ENCODE measurements around the gene DNAJB11.
A peak's percentile ranks its signal among the peaks of the same experiment; 100 is the strongest.
"Not testable (repeated sequence)": the region's sequence is repeated elsewhere in the genome, so short reads cannot be mapped to it uniquely, and the experiment has no call there.

DNAJB11 gene

DNA sequence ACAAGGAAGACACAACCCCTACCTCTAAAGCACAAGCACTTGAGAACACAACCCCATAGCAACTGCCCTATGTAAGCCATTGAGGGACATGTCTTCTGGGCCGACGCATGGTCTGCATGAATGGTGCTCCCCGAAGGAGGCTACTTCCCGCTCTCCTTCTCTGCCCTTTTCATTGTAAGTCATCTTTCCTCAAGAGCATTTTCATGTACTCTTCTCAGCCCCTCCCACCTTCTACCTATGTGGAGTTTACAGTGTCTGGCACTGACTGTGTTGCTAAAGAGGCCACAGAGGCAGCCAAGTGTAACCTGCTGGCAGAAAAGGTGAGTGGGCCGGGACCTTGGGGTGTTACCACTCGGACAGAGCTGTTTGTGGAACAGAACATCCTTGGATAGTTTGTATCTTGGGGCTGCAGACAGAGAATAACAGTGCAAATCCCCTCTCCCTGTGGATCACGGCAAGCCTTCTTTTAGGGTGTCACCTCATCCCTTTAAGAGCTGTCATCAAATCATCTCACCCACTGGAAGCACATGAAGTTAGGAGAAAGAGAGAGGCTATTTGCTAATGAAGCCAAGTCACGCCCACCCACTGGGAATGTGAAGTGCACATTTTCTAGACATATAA lies 47.9 kb downstream of the DNAJB11 start:
- peak; percentile 28 for DNase-seq (ENCODE audit: low spot score)

DNA sequence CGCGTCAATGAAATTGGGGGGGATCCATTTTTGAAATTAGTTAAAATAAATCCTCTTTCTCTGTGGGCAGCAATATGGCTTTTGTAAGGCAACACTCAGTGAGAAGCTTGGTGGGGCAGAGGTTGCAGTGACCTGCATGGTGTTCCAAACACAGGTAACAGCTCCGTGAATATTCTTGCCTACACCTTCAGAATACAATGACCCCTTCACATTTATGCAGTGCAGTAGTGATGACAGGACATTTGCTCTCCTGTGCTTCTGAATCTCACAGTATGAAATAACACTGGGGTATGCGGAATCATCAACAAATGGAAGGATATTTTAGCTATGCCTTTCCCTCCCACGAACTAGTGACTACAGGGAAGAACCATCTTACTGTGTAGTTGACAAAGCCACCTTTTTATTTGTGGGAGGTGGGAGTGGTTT lies 49.3 kb downstream of the DNAJB11 start:
- DNase-seq (ENCODE audit: low spot score) = no peak

- DNase-seq (ENCODE audit: low spot score) = no peak
Measured at GRCh38 chr3:186620213-186621092, 49.9 kb downstream of the DNAJB11 start.

DNA sequence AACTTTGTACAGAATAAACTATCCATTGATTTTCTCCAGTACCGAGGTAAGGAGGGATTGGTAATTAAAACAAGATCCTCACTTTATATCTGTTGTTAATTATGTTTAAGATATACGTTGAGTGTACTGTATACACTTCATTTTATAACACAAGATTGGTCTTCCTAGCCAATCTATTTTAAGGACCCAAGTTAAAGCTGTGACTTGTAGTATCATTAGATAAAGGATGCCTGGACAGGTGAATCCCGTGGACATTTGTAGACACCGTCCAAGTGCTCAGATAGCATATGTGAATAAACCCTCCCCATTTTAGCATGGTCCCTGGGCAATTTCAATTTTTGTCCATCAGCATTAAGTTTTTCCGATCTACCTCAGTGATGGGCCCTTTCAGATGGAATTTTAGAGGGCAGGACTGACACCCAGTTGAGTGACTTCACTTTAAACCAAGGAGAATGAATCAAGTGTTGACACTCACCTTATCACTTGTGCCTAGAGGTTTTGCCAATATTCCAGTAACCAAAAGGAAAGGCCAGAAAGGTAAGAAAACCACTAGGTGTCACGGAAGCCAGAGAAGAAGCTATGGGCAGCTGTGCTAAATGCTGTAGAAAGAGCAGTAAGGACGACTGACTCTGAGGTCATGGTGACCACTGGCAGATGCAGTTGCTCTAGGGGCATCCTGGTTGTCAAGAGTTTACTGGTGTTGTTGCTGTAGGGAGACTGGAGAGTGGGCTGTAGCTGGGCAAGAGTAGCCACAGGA lies 51.6 kb downstream of the DNAJB11 start:
- no peak for DNase-seq (ENCODE audit: low spot score)

GRCh38 chr3:186622651-186623310 lies 52.3 kb downstream of the DNAJB11 start:
- DNase-seq (ENCODE audit: low spot score) = no peak

- DNase-seq (ENCODE audit: low spot score) = no peak
Measured at GRCh38 chr3:186624598-186624997, 54.1 kb downstream of the DNAJB11 start.

DNA sequence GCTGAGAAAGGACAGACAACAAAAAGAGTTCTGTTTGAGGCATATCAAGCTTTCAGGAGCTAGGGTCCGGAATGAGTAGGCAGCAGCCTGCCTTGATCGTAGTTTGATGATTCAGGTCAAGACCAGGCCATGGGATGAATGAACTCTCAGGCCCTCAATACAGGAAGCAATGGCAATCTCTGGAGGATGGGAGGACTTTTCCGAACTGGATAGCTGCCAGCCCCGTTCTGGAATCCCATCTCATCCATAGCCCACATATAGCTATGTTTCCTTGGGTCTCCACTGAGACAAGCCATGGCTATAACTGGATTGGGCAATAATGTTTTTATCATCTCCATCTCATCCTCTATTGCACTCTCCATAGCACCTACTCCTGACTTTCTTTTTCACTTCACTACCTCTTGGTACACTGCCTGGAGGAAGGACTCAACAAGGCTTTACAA lies 55.1 kb downstream of the DNAJB11 start:
- DNase-seq (ENCODE audit: low spot score) = no peak

DNA sequence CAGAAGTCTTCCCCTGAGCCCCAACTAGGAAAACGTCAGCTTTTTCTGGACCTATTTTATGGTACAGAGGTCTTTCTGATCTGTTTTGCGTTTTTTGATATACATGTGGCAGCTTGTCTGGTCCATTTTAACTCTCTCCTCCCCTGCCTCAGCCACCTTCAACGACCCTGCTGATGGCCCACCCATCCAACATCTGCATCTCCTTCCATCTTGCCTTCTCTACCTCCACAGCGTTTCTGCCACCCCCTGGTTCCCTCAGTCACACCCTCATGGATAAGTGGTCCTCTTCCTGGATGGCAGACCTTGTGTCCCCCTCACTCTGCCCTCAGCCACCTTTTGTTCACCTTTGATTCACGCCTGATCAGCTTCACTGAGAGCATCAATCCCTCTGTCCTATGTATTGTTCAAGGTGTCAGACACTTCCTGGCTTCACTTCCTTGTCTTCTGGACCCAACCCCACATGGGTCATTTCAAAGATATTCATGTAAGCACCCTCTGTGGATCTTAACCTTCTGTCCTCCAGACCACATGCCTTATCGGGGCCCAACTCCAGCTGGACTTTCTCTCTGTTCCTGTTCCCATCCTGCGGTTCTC lies 55.8 kb downstream of the DNAJB11 start:
- no peak for DNase-seq (ENCODE audit: low spot score)

GRCh38 chr3:186627852-186628414 lies 57.4 kb downstream of the DNAJB11 start:
- no peak for DNase-seq (ENCODE audit: low spot score)

- no peak for DNase-seq (ENCODE audit: low spot score)
Measured at GRCh38 chr3:186628756-186629155, 58.2 kb downstream of the DNAJB11 start.

DNA sequence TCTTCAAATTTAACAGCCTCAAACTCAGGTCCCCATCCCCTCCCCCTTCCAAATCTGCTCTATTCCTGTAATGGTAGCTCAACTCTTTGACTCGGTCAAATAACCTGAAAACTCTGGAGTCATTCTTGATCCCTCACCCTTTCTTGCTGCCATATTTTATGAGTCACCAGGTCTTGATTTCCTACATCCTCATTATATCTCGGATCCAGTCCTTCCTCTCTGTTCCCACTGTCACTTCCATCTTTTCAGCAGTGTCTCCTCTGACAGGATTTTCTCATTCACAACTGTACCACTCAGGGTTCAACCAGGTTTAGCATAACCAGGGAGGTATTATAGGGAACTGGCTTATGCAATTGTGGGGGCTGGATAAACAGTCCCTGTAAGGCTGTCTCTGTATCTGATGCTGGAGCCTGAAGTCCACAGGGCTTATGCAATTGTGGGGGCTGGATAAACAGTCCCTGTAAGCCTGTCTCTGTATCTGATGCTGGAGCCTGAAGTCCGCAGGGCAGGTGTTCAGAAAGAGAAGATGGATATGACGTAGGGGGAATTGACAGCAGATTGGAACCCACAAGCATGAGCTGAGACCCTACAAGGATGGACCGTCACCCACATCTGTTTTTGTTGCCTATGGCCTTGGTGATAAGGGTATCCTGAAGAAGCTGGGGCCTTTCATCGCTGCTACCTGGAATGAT lies 60.6 kb downstream of the DNAJB11 start:
- DNase-seq (ENCODE audit: low spot score) = no peak

DNA sequence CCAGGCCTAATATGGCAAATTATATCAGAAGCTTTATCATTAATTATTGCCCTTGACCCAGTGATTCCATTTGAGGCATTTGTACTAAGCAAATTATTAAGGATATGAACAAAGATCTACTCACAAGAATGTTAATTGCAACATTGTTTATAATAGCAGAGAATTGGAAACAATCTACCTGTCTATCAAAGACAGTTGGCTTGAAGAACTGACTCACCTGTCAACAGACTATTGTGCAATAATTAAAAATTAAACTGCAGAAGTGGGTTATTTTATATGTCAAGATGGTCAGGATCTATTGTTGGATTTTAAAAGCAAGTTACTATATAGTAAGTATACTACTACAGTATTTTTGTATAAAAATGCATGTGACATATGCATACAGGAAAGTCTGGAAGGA lies 63.0 kb downstream of the DNAJB11 start:
- DNase-seq (ENCODE audit: low spot score) = no peak

GRCh38 chr3:186634207-186634606 lies 63.7 kb downstream of the DNAJB11 start:
- DNase-seq (ENCODE audit: low spot score) = not testable (repeated sequence)

Measured in kidney tubule cell (primary cell).